Astrocyte of the spinal cord (primary cell): Measurements from ENCODE around the gene KRT75.

Source experiments
- DNase-seq: peaks from one replicate; pipeline ENCODE4 v3.0.0; 2011; ENCODE audit warnings: low read depth, low spot score
- H3K4me3 ChIP-seq: 2 replicates; pipeline ENCODE4 v1.5.1; 2011; ENCODE audit warnings: low read depth, mild to moderate bottlenecking, low read length, moderate library complexity
- CTCF ChIP-seq: IDR thresholded peaks from 2 replicates; pipeline ENCODE4 v1.5.1; 2012; ENCODE audit warnings: low read depth, mild to moderate bottlenecking, low read length, inconsistent platforms
- in situ Hi-C: cut with HindIII; loops from 2 replicates; pipeline ENCODE4 v1.10.0; 2017; ENCODE audit warnings: low sequenced_read_pairs

KRT75 gene

GRCh38 chr12:52382854-52383253, 51.3 kb downstream of the KRT75 start:
- in situ Hi-C loops, result no loop called here
- no peak for TF ChIP-seq CTCF
- DNase-seq, result no peak
- no peak overlapping the region for H3K4me3 ChIP-seq

- no peak overlapping the region for H3K4me3 ChIP-seq
- in situ Hi-C loops, result no loop called here
- DNase-seq, result no peak
- TF ChIP-seq CTCF, result no peak
Measured at GRCh38 chr12:52381206-52381605, 53.0 kb downstream of the KRT75 start.

- peak; percentile 16 for DNase-seq
- H3K4me3 ChIP-seq, result no peak overlapping the region
- in situ Hi-C loops, result no loop called here
- peak; percentile 68 for TF ChIP-seq CTCF
Measured at GRCh38 chr12:52380271-52380694, 53.9 kb downstream of the KRT75 start.

GRCh38 chr12:52379536-52379935, 54.6 kb downstream of the KRT75 start:
- H3K4me3 ChIP-seq, result no peak overlapping the region
- no peak for TF ChIP-seq CTCF
- in situ Hi-C loops, result no loop called here
- DNase-seq, result no peak

DNA sequence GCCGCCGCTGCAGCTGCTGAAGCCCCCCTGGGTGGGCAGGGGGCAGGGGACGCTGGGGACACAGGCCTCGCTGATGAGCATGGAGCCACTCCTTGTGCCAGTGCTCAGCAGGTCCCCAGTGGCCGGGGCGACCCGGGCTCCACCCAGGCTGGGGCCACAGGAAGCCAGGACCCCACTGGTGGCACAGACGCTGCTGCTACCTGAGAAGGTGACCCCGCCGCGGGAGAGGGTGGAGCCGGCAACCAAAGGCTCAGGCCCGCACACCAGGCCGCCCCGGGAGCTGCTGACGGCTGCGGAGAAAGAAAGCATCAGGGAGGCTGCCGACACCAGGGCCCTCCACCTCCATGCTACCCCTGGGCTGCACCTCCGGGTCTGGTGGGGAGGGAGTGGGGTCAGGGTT, 56.1 kb downstream of the KRT75 start:
- no peak for DNase-seq
- TF ChIP-seq CTCF, result no peak
- H3K4me3 ChIP-seq, result no peak overlapping the region
- in situ Hi-C loops, result no loop called here

GRCh38 chr12:52377266-52377665, 56.9 kb downstream of the KRT75 start:
- in situ Hi-C loops, result no loop called here
- no peak for TF ChIP-seq CTCF
- H3K4me3 ChIP-seq, result no peak overlapping the region
- no peak for DNase-seq
